Measurements from ENCODE around the gene SPINDOC.
"Not testable (repeated sequence)": the region's sequence is repeated elsewhere in the genome, so short reads cannot be mapped to it uniquely, and the experiment has no call there.

Gene SPINDOC

GRCh38 chr11:63813035-63813562, at the start of gene SPINDOC:
TSS of gene SPINDOC (plus strand) at chr11:63813456. CDS start at chr11:63813687, 231 bp downstream.
- peak; percentile 98 for DNase-seq (ENCODE audit: low spot score)

GRCh38 chr11:63763496-63764339, 49.5 kb upstream of the SPINDOC start:
- DNase-seq (ENCODE audit: low spot score) = no peak

GRCh38 chr11:63764340-63764678, 48.9 kb upstream of the SPINDOC start:
- DNase-seq (ENCODE audit: low spot score) = no peak

- DNase-seq (ENCODE audit: low spot score) = no peak
Measured at GRCh38 chr11:63764679-63765647, 48.3 kb upstream of the SPINDOC start.

- DNase-seq (ENCODE audit: low spot score) = no peak
Measured at GRCh38 chr11:63765688-63766241, 47.5 kb upstream of the SPINDOC start.

- DNase-seq (ENCODE audit: low spot score) = no peak
Measured at GRCh38 chr11:63766531-63767235, 46.6 kb upstream of the SPINDOC start.

- no peak for DNase-seq (ENCODE audit: low spot score)
Measured at GRCh38 chr11:63767267-63767564, 46.0 kb upstream of the SPINDOC start.

- DNase-seq (ENCODE audit: low spot score) = peak; percentile 61
Measured at GRCh38 chr11:63767565-63768236, 45.6 kb upstream of the SPINDOC start.

- DNase-seq (ENCODE audit: low spot score) = peak; percentile 96
Measured at GRCh38 chr11:63768237-63769041, 44.8 kb upstream of the SPINDOC start, which contains the start of gene ZFTA. TSS of gene ZFTA (minus strand) at chr11:63768775. CDS start at chr11:63768622, 153 bp downstream.

GRCh38 chr11:63769042-63769713, 44.1 kb upstream of the SPINDOC start:
- DNase-seq (ENCODE audit: low spot score) = peak; percentile 79

GRCh38 chr11:63769714-63770455, 43.4 kb upstream of the SPINDOC start:
- no peak for DNase-seq (ENCODE audit: low spot score)

GRCh38 chr11:63770763-63771162, 42.5 kb upstream of the SPINDOC start:
- no peak for DNase-seq (ENCODE audit: low spot score)

- not testable (repeated sequence) for DNase-seq (ENCODE audit: low spot score)
Measured at GRCh38 chr11:63771741-63772318, 41.4 kb upstream of the SPINDOC start.

- no peak for DNase-seq (ENCODE audit: low spot score)
Measured at GRCh38 chr11:63775191-63775590, 38.1 kb upstream of the SPINDOC start.

GRCh38 chr11:63779039-63779438, 34.2 kb upstream of the SPINDOC start:
- DNase-seq (ENCODE audit: low spot score) = no peak

- no peak for DNase-seq (ENCODE audit: low spot score)
Measured at GRCh38 chr11:63782749-63783148, 30.5 kb upstream of the SPINDOC start.

GRCh38 chr11:63783925-63784592, 29.2 kb upstream of the SPINDOC start:
- no peak for DNase-seq (ENCODE audit: low spot score)

GRCh38 chr11:63785823-63786222, 27.4 kb upstream of the SPINDOC start:
- DNase-seq (ENCODE audit: low spot score) = no peak
